H1 (cell line): ENCODE measurements around the gene CRKL. TPM values are rescaled to one million over a fixed set of nuclear protein-coding genes. Genes with fewer than 3 reads are reported as not detected.

Experiments used
- CTCF ChIA-PET: fragments of 300-600 bp; sonication (Branson Sonifier 250); formaldehyde crosslinking; loops from one replicate; lab custom pipeline; 2021; ENCODE audit not compliant: partially characterized antibody; lab: Charles Lee
- POLR2A ChIA-PET: fragments of 300-600 bp; sonication (Branson Sonifier 250); formaldehyde crosslinking; loops from one replicate; lab custom pipeline; 2021; ENCODE audit warnings: inconsistent platforms; ENCODE audit not compliant: partially characterized antibody; lab: Charles Lee
- DNase-seq, 2 experiments: peaks; one replicate each; pipeline versions ENCODE4 v3.0.0 to v3.0.0-alpha.2; 2010 to 2022; ENCODE audit warnings: low spot score in 2 of 2, low read depth in 1 of 2, mixed read lengths in 1 of 2
- FAIRE-seq: peaks from 2 replicates; lab custom pipeline; 2011; peaks lifted over from hg19 to GRCh38; lab: Jason Lieb, UNC
- H2AFZ ChIP-seq: 2 replicates; pipeline ENCODE4 v1.8.1; 2012; ENCODE audit warnings: low read length, inconsistent platforms
- H2AK5ac ChIP-seq: 2 replicates; pipeline ENCODE4 v1.6.1; 2013; ENCODE audit warnings: low read depth, low read length
- H2BK120ac ChIP-seq: replicated peaks from 2 replicates; pipeline ENCODE3; 2013; ENCODE audit warnings: low read depth, low read length, inconsistent platforms
- H2BK12ac ChIP-seq: 2 replicates; pipeline ENCODE4 v1.6.1; 2013; ENCODE audit warnings: low read depth, low read length
- H2BK15ac ChIP-seq: 2 replicates; pipeline ENCODE4 v1.6.1; 2013; ENCODE audit warnings: low read length
- H2BK20ac ChIP-seq: 2 replicates; pipeline ENCODE4 v1.6.1; 2013; ENCODE audit warnings: low read length
- H2BK5ac ChIP-seq: 2 replicates; pipeline ENCODE4 v1.6.1; 2013; ENCODE audit warnings: low read depth, low read length
- H3K14ac ChIP-seq: 2 replicates; pipeline ENCODE4 v1.6.1; 2013; ENCODE audit warnings: inconsistent platforms; ENCODE audit not compliant: insufficient read length
- H3K18ac ChIP-seq: 2 replicates; pipeline ENCODE4 v1.6.1; 2013; ENCODE audit warnings: low read length; ENCODE audit errors: extremely low read depth
- H3K23ac ChIP-seq: 2 replicates; pipeline ENCODE4 v1.6.1; 2013; ENCODE audit warnings: inconsistent platforms; ENCODE audit not compliant: insufficient read length
- H3K23me2 ChIP-seq: 2 replicates; pipeline ENCODE4 v1.6.1; 2013; ENCODE audit warnings: low read depth, low read length
- H3K27ac ChIP-seq: 2 replicates; pipeline ENCODE4 v1.6.1; 2011; ENCODE audit warnings: low read depth, low read length, inconsistent platforms
- H3K27me3 ChIP-seq, 4 experiments: replicated peaks in 1 of 4; 1 replicate in 1 of 4; 2 replicates in 3 of 4; pipeline versions ENCODE4 v1.6.1 to v1.8.1; 2011 to 2013; ENCODE audit warnings: low read length in 3 of 4, mild to moderate bottlenecking in 3 of 4, inconsistent platforms in 2 of 4, mixed read lengths in 2 of 4, moderate library complexity in 1 of 4; ENCODE audit not compliant: control insufficient read depth in 3 of 4, insufficient read depth in 3 of 4; ENCODE audit errors: extremely low read depth in 1 of 4
- H3K36me3 ChIP-seq, 4 experiments: 2 replicates each; pipeline versions ENCODE4 v1.6.1 to v1.8.1; 2011 to 2013; ENCODE audit warnings: mild to moderate bottlenecking in 4 of 4, low read length in 3 of 4, moderate library complexity in 2 of 4, control low read depth in 1 of 4, inconsistent platforms in 1 of 4; ENCODE audit not compliant: insufficient read depth in 4 of 4, control insufficient read depth in 2 of 4
- H3K4ac ChIP-seq: replicated peaks from 2 replicates; pipeline ENCODE3; 2013; ENCODE audit warnings: low read length, low read depth, mixed read lengths, inconsistent platforms; ENCODE audit not compliant: insufficient read length
- H3K4me1 ChIP-seq, 4 experiments: replicated peaks in 1 of 4; 1 replicate in 1 of 4; 2 replicates in 3 of 4; pipeline versions ENCODE4 v1.6.1 to v1.8.1; 2011 to 2013; ENCODE audit warnings: low read length in 3 of 4, inconsistent platforms in 2 of 4, mixed read lengths in 1 of 4; ENCODE audit not compliant: insufficient read depth in 4 of 4, control insufficient read depth in 3 of 4
- H3K4me2 ChIP-seq, 2 experiments: 2 replicates each; pipeline versions ENCODE4 v1.6.1 to v1.8.1; 2011 to 2013; ENCODE audit warnings: low read depth in 2 of 2, low read length in 2 of 2, control low read depth in 1 of 2, inconsistent platforms in 1 of 2, mild to moderate bottlenecking in 1 of 2; ENCODE audit not compliant: insufficient read depth in 1 of 2
- H3K4me3 ChIP-seq, 4 experiments: fragments of 200-600, 300-600 bp in 1 of 4; sonication (generic), shearing (Covaris generic), sonication (Bioruptor Twin) in 1 of 4; 2 replicates each; pipeline versions ENCODE4 v1.5.1 to v1.8.1; 2011 to 2016; ENCODE audit warnings: low read length in 4 of 4, low read depth in 3 of 4, control low read depth in 2 of 4, inconsistent platforms in 2 of 4, mild to moderate bottlenecking in 2 of 4, mixed read lengths in 1 of 4, moderate library complexity in 1 of 4; ENCODE audit not compliant: insufficient read depth in 2 of 4; ENCODE audit errors: extremely low read depth in 1 of 4
- H3K56ac ChIP-seq: replicated peaks from 2 replicates; pipeline ENCODE3; 2013; ENCODE audit warnings: low read depth, mild to moderate bottlenecking, mixed read lengths, low read length, inconsistent platforms; ENCODE audit not compliant: insufficient read length
- H3K79me1 ChIP-seq: 2 replicates; pipeline ENCODE4 v1.6.1; 2013; ENCODE audit warnings: low read depth, low read length, control low read depth
- H3K79me2 ChIP-seq, 2 experiments: 2 replicates each; pipeline versions ENCODE4 v1.6.1 to v1.8.1; 2012 to 2013; ENCODE audit warnings: low read length in 2 of 2, mild to moderate bottlenecking in 2 of 2, inconsistent platforms in 1 of 2; ENCODE audit not compliant: insufficient read depth in 2 of 2, control insufficient read depth in 1 of 2
- H3K9ac ChIP-seq, 4 experiments: replicated peaks in 1 of 4; 1 replicate in 1 of 4; 2 replicates in 3 of 4; pipeline versions ENCODE4 v1.6.1 to v1.8.1; 2011 to 2013; ENCODE audit warnings: low read depth in 3 of 4, low read length in 3 of 4, control low read depth in 2 of 4, mild to moderate bottlenecking in 2 of 4, moderate library complexity in 2 of 4, inconsistent platforms in 1 of 4; ENCODE audit errors: extremely low read depth in 1 of 4
- H3K9me3 ChIP-seq, 2 experiments: 2 replicates each; pipeline versions ENCODE4 v1.6.1 to v1.8.1; 2012 to 2013; ENCODE audit warnings: mild to moderate bottlenecking in 2 of 2, moderate library complexity in 2 of 2, control low read depth in 1 of 2, inconsistent platforms in 1 of 2, low read depth in 1 of 2, low read length in 1 of 2, mixed read lengths in 1 of 2; ENCODE audit not compliant: insufficient read depth in 2 of 2
- H4K20me1 ChIP-seq, 2 experiments: replicated peaks in 1 of 2; 2 replicates each; pipeline versions ENCODE3 to v1.8.1; 2011 to 2013; ENCODE audit warnings: inconsistent platforms in 2 of 2, low read length in 2 of 2, mild to moderate bottlenecking in 1 of 2; ENCODE audit not compliant: insufficient read depth in 2 of 2, control insufficient read depth in 1 of 2
- H4K5ac ChIP-seq: 2 replicates; pipeline ENCODE4 v1.6.1; 2013; ENCODE audit warnings: low read length, low read depth, mixed read lengths, inconsistent platforms; ENCODE audit not compliant: insufficient read length
- H4K8ac ChIP-seq: 2 replicates; pipeline ENCODE4 v1.8.0; 2013; ENCODE audit warnings: mild to moderate bottlenecking, moderate library complexity, low read length, inconsistent platforms; ENCODE audit not compliant: insufficient read depth; ENCODE audit errors: extremely low read depth
- H4K91ac ChIP-seq: replicated peaks from 2 replicates; pipeline ENCODE3; 2013; ENCODE audit warnings: low read length, mixed read lengths, inconsistent platforms; ENCODE audit not compliant: insufficient read length
- POU5F1 ChIP-seq: IDR thresholded peaks from 2 replicates; pipeline ENCODE4 v1.6.1; 2011; ENCODE audit warnings: low read depth, mild to moderate bottlenecking, low read length, moderate library complexity
- RBBP5 ChIP-seq: IDR thresholded peaks from 2 replicates; pipeline ENCODE4 v1.7.1; 2012; ENCODE audit warnings: low read depth, mild to moderate bottlenecking, inconsistent platforms, low read length, moderate library complexity, borderline replicate concordance
- SP2 ChIP-seq: IDR thresholded peaks from 2 replicates; pipeline ENCODE4 v1.6.1; 2012; ENCODE audit warnings: mild to moderate bottlenecking, low read length, inconsistent platforms
- WGBS, 2 experiments: shearing (Covaris generic) in 1 of 2; methylation state at CpG; one replicate each; pipeline versions ENCODE4 v1.1.6 to v1.1.7; 2013 to 2015; ENCODE audit warnings: low lambda C conversion rate in 2 of 2, mixed read lengths in 2 of 2, inconsistent platforms in 1 of 2, low coverage in 1 of 2, missing lambda C conversion rate in 1 of 2; ENCODE audit not compliant: insufficient replicate concordance in 2 of 2, insufficient coverage in 1 of 2, insufficient read length in 1 of 2; ENCODE audit errors: extremely low coverage in 1 of 2, missing lambda C conversion rate in 1 of 2; 5-methylcytosine and 5-hydroxymethylcytosine counted together
- polyA plus RNA-seq, 7 experiments: library from polyadenylated mRNA; depleted of rRNA in 3 of 7; stranded (reverse) in 5 of 7; unstranded in 2 of 7; fragments of >200 nt in 5 of 7; fragments of 200-250 nt in 2 of 7; gene quantifications; 1 replicate in 5 of 7; 2 replicates in 1 of 7; 4 replicates in 1 of 7; pipeline versions ENCODE4 v1.2.1 to v1.2.3, GENCODE V29; 2011 to 2013; ENCODE audit warnings: missing spikeins in 2 of 7, mixed read lengths in 2 of 7
- total RNA-seq: library from RNA; stranded (reverse); fragmentation: NEBNext Ultra II Directional; extraction: Animal tissue kit (Norgen Biotek cat#: 25700); gene quantifications from 2 replicates; pipeline ENCODE4 v1.2.1, GENCODE V29; 2021
- TF ChIP-seq, protein P1 (sequence below): IDR thresholded peaks from 2 replicates; pipeline ENCODE4 v1.6.1; 2012; ENCODE audit warnings: inconsistent platforms

CRKL gene
- total and polyA plus RNA-seq, 2 of the 8 experiments (the other 6 are each of a cell fraction or from before 2014, with no cell fraction given) = 34.5 to 94.5 TPM

DNA sequence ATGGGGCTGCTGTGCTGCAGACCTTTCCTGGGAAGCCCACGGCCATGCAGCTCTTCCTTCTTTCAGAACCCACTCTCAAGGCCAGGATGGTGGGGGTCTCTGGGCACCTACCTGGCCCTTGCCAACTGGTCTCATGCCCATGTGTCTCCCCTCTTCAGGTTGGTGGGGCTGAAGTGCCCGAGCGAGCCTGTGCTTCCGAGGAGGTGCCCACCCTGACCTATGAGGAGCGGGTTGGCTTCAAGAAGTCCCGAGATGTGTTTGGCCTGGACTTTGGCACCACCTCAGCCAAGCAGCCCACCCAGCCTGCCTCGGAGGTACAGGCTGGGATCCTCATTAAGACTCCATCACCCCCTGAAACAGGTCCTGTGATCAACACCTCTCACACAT is 74.8 kb downstream of the CRKL start:
- H3K4me1 ChIP-seq = no peaks in the 10 kb centered on the region; a peak in 1 of 7 replicates
- no peak overlapping the region for H3K4ac ChIP-seq
- H3K36me3 ChIP-seq = peaks cover 0 to 10% (median 3%) of the 10 kb centered on the region in 4 experiments; a peak in 4 of 8 replicates
- no peak overlapping the region for H4K91ac ChIP-seq
- no peak overlapping the region for H4K8ac ChIP-seq
- H2AFZ ChIP-seq = no peak overlapping the region
- no peak overlapping the region for H3K14ac ChIP-seq
- 90% methylated on average over 5 of the region's 7 CpGs; no CpG with 5 or more reads in 1 of the 2 experiments for WGBS, 2 experiments
- H4K5ac ChIP-seq = no peak overlapping the region
- CTCF ChIA-PET = interaction anchor here (2.6 kb wide), 1 partner anchor 30 kb away, joined by 9 read pairs; no protein-coding TSS in a partner anchor
- no peak overlapping the region for H2BK120ac ChIP-seq
- H3K79me2 ChIP-seq = no peaks in the 10 kb centered on the region
- no peaks in the 10 kb centered on the region for H3K27me3 ChIP-seq
- H2BK12ac ChIP-seq = no peak overlapping the region
- peaks cover 0 to 9% of the 10 kb centered on the region in 2 experiments for H4K20me1 ChIP-seq
- H3K23me2 ChIP-seq = no peaks in the 10 kb centered on the region
- no peak overlapping the region for H3K4me3 ChIP-seq
- POLR2A ChIA-PET = interaction anchor here (1.7 to 3.5 kb wide), 2 partner anchors 7 to 18 kb away, joined by 5 to 17 read pairs; no protein-coding TSS in a partner anchor
- H3K56ac ChIP-seq = no peak overlapping the region
- H3K4me2 ChIP-seq = no peak overlapping the region
- no peak overlapping the region for H2BK5ac ChIP-seq
- no peak overlapping the region for H3K27ac ChIP-seq
- H2BK20ac ChIP-seq = no peak overlapping the region
- no peaks in the 10 kb centered on the region for H3K79me1 ChIP-seq
- FAIRE-seq = no peak
- no peak overlapping the region for H3K23ac ChIP-seq
- DNase-seq = no peak
- H3K9ac ChIP-seq = no peak overlapping the region
- H3K18ac ChIP-seq = no peak overlapping the region
- H2AK5ac ChIP-seq = no peak overlapping the region
- H2BK15ac ChIP-seq = no peak overlapping the region
- no peaks in the 10 kb centered on the region for H3K9me3 ChIP-seq
- TF ChIP-seq SP2 (no peak), POU5F1 (no peak), RBBP5 (no peak)
- TF ChIP-seq, protein P1, sequence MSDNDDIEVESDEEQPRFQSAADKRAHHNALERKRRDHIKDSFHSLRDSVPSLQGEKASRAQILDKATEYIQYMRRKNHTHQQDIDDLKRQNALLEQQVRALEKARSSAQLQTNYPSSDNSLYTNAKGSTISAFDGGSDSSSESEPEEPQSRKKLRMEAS = no peak
